ENCODE measurements around the gene AHCTF1.
"Not testable (repeated sequence)": the region's sequence is repeated elsewhere in the genome, so short reads cannot be mapped to it uniquely, and the experiment has no call there.

Gene AHCTF1

DNA sequence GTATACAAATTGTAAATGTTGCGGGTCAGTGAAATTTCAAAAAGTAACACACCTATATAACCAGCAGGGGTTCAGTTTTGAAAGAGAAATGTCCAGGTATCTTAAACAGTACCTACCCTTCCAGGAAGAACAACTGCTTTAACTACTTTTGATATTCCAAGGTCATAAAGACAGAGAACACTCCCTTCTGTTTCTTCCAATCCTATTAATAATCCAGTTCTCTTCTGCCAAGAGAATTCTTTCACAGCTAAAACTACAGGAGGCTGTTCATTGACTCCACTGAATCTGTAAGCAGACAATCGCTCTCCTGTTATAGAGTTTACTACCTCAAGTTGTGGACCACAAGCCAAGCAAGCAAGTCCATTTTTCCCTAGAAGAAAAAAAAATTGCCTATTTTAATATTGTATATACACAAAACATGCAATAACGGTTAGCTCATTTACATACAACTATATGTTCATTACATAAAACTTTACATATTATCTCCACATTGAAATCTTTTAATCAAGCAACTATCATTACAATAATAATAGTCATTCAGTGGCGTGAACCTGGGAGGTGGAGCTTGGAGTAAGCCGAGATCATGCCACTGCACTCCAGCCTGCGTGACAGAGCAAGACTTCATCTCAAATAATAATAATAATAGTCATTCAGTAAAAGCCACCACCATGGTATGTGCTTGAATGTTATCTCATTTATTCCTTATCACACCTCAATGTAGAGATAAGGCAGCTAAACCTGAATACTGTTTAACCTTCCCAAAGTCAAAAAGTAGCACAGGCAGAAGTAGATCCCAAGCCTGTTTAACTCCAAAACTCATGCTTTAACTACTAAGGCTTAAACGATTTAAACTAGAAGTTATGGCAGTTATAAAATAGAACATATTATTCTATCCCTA is 15.5 kb downstream of the AHCTF1 start:
- not testable (repeated sequence) for DNase-seq

DNA sequence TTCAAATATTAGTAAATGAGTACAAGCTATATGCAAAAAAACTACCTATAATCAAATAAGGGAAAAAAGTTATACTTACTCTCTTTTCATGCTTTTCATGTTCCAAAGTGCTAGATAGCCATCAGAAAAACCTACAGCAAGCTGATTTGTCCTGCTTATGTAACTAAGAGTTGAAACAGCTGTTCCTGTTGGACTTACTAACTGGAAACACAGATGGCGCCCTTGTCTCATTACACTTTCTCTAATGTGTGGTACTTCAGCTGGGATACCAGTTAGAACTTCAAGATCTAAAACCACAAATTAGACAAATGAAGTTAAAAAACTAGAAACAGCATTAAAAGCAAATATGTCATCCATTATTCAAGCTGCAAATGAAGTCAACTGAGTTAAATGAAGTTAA is 24.3 kb downstream of the AHCTF1 start:
- no peak for DNase-seq

GRCh38 chr1:246906833-246907232 is 24.9 kb downstream of the AHCTF1 start:
- no peak for DNase-seq

GRCh38 chr1:246901874-246902273 is 29.9 kb downstream of the AHCTF1 start:
- no peak for DNase-seq

DNA sequence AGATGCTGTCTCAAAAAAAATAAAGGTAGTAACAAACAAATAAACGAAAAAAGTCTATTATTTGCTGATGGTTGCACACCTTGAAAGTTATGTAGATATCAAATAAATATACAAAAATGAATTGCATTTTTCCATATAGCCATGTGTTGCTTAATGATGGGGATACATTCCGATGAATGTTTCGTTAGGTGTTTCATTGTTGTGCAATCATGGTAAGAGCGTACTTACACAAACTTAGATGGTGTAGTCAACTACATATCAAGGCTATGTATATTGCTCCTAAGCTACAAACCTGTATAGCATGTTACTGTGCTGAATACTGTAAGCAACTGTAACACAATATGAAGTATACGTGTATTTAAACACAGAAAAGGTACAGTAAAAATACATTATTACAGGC is 34.4 kb downstream of the AHCTF1 start:
- DNase-seq: no peak

GRCh38 chr1:246893191-246893939 is 38.4 kb downstream of the AHCTF1 start:
- no peak for DNase-seq

DNA sequence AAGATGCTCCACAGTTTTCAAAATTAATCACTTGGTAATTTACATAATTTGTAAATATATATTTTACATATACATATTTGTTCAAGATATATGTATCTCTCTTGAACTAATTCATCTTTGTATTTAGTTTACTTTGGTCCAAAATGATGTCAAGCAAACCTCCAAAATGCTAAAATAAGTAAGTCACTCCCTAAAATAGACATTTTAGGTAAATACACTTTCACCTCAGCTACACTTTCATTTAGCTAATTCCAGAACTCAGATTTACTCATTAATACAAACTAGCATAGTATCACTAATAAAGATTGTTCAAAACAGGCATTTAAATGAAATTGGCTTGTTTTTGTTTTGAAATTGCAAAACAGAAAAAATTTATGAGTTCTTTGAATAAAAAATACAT is 40.6 kb downstream of the AHCTF1 start:
- no peak for DNase-seq

DNA sequence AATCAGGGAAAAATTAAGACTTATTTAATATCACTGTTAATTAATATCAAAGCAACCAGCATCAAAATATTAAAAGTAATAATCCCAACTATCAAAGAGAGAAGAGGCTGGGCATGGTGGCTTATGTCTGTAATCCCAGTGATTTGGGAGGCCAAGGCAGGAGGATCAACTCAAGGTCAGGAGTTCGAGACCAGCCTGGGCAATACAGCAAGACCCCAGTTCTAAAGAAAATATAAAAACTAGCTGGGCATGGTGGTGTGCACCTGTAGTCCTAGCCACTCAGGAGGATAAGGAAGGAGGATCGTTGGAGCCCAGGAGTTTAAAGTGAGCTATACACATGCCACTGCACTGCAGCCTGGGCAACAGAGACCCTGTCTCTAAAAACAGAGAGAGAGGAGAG is 43.2 kb downstream of the AHCTF1 start:
- no peak for DNase-seq

DNA sequence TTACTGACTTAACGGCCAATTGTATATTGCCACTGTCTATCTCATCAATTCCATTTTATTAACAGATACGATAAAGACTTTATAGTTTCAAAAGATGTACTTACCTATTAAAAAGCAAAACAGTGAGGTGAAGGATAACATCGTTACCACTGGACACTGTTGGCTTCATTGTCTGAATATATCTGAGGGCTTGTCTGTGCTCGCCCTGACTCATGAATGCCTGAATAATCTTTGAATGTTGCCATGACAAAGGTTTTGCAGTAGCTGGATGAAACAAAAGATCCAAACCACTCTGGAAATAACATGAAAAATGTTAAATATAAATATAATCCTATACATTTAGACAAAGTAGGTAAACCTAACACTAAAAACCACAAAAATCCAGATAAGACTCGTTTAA is 46.4 kb downstream of the AHCTF1 start:
- DNase-seq: not testable (repeated sequence)

- DNase-seq: no peak
These were observed 53.2 kb downstream of the AHCTF1 start for GRCh38 chr1:246878551-246878950.

DNA sequence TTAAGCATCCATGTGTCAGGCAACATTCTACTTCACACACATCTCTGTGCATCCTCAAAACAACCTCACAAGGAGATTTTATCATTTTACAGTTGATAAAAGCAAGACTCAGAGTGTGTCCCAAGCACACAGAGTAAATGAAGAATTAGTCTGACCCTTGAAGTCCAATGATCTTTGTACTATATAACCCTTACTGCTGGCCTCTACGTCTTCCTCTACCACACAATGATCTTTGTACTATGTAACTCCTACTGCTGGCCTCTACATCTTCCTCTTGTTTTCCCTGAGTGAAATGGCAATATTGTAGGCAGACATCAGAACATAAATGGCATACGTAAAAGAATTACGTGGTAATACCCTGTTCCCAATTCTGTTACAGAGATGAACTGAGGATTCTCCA is 55.3 kb downstream of the AHCTF1 start:
- DNase-seq: no peak

GRCh38 chr1:246875041-246876026 is 56.4 kb downstream of the AHCTF1 start:
- DNase-seq: no peak

DNA sequence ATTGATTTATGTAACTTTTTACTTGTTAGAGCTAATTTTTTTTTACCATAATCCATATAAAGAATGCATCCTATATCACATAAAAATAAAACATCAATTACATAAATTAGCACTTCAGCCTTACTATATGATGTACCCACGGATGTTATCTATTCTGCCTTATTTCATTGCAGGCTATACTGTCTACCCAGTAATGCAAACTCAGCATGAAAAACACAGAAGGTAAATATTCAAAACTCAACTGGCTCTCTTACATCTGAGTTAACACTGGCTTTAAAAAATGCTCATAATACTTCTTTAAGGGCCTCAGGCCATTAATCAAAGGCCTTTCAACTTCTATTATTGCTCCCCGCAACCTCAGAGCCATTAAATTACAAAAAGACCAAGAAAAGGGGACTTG is 65.8 kb downstream of the AHCTF1 start:
- no peak for DNase-seq

- DNase-seq: not testable (repeated sequence)
These were observed 68.0 kb downstream of the AHCTF1 start for GRCh38 chr1:246863791-246864190.

DNA sequence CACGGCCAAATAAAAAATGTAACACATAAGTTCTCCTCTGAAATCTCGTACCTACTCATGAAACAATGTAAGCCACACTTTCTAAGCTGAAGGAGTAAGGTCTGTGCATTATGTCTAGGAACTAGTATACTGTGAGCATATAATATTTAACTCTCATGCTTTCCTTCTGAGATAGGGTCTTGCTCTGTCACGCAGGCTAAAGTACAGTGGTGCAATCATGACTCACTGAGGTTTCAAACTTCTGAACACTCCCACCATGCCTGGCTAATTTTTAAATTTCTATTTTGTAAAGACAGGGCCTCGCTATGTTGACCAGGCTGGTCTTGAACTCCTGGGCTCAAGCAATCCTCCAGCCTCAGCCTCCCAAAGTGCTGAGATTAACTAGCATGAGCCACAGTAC is 71.3 kb downstream of the AHCTF1 start:
- no peak for DNase-seq

- DNase-seq: no peak
These were observed 75.4 kb downstream of the AHCTF1 start for GRCh38 chr1:246856371-246856770.

- not testable (repeated sequence) for DNase-seq
These were observed 81.1 kb downstream of the AHCTF1 start for GRCh38 chr1:246850640-246851039.

GRCh38 chr1:246843876-246844275 is 87.9 kb downstream of the AHCTF1 start:
- no peak for DNase-seq

- DNase-seq: not testable (repeated sequence)
These were observed 91.0 kb downstream of the AHCTF1 start for GRCh38 chr1:246840761-246841160.

DNA sequence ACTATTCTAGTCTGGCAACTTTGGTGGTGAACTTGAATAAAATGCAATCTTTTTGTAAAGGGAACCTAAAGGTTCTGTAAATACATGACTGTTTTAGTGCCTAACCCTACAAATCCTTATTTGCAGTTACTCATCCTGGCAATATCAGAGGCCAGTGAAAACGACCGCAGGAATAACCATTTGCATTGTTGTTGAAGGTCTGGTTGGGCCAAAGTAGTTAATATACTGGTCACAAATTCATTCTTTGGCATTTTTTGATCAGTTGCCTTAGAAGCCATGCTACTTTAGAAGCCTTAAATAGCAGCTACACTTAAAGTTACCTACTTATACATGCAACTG is 93.7 kb downstream of the AHCTF1 start:
- DNase-seq: no peak

DNA sequence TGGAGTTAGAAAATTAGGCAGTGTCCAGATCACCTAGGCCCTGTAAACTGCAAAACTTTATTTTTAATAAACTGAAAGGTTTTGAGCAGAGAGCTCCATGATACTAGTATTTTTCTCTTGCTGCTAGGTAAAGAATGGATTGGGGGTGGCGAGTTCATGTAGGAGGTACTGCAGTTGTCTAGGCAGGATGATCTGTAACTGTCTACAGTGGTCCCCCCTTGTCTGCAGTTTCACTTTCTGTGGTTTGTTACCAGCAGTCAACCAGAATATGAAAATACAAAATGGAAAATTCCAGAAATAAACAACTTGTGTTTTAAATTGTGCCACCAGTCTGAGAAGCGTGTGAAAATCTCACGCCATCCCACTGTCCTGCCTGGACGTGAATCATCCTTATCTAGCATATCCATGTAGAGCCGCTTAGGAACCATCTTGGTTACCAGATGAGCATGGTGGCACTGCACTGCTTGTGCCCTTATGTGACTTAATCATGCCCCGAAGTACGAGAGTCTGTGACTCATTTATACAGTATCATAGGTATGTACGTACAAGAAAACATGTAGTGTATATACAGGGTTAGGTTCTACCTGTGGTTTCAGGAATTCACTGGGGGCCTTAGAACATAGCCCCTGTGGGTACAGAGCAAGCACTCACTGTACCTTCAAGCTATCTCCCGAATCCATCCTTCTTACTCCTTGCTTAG is 94.2 kb downstream of the AHCTF1 start:
- DNase-seq: no peak

GRCh38 chr1:246836209-246836966 is 95.4 kb downstream of the AHCTF1 start:
- no peak for DNase-seq

Measured in activated naive CD4-positive, alpha-beta T cell (primary cell).